DOHH2 (cell line): ENCODE measurements around the gene TMPRSS7.

ENCODE experiments used
- H3F3A ChIP-seq: fragments of 200-600 bp; sonication (generic), shearing (Covaris generic); 2 replicates; pipeline ENCODE4 v1.6.0; 2016; ENCODE audit warnings: antibody characterized with exemption, mild to moderate bottlenecking; ENCODE audit not compliant: control insufficient read depth, insufficient read depth
- H3K27ac ChIP-seq: fragments of 200-600 bp; sonication (generic); 2 replicates; pipeline ENCODE4 v1.5.1; 2014; ENCODE audit warnings: low read depth, mild to moderate bottlenecking, low read length, moderate library complexity
- H3K27me3 ChIP-seq: fragments of 200-600 bp; sonication (generic); 2 replicates; pipeline ENCODE4 v1.6.1; 2014; ENCODE audit warnings: mild to moderate bottlenecking, low read length, mixed read lengths; ENCODE audit not compliant: control insufficient read depth
- H3K36me3 ChIP-seq: fragments of 200-600 bp; sonication (generic); 2 replicates; pipeline ENCODE4 v1.6.1; 2014; ENCODE audit warnings: mild to moderate bottlenecking, low read length, moderate library complexity, mixed read lengths; ENCODE audit not compliant: control insufficient read depth
- H3K4me1 ChIP-seq: fragments of 200-600 bp; sonication (generic); 2 replicates; pipeline ENCODE4 v1.6.1; 2014; ENCODE audit warnings: mild to moderate bottlenecking, low read length, mixed read lengths; ENCODE audit not compliant: control insufficient read depth
- H3K4me2 ChIP-seq: fragments of 200-600 bp; sonication (generic); 2 replicates; pipeline ENCODE4 v1.6.0; 2014; ENCODE audit warnings: mild to moderate bottlenecking, low read length, moderate library complexity
- H3K4me3 ChIP-seq: fragments of 200-600 bp; sonication (generic); 2 replicates; pipeline ENCODE4 v1.5.1; 2014; ENCODE audit warnings: mild to moderate bottlenecking, low read length, mixed read lengths
- H3K79me2 ChIP-seq: fragments of 200-600 bp; sonication (generic); 2 replicates; pipeline ENCODE4 v1.6.1; 2014; ENCODE audit warnings: mild to moderate bottlenecking, low read length, mixed read lengths; ENCODE audit not compliant: control insufficient read depth
- H3K9me2 ChIP-seq: fragments of 200-600 bp; sonication (generic); replicated peaks from 2 replicates; pipeline ENCODE4 v1.6.1; 2014; ENCODE audit warnings: mild to moderate bottlenecking, low read length, mixed read lengths; ENCODE audit not compliant: control insufficient read depth
- H3K9me3 ChIP-seq: fragments of 200-600 bp; sonication (generic); 2 replicates; pipeline ENCODE4 v1.6.1; 2014; ENCODE audit warnings: antibody characterized with exemption, low read length, mixed read lengths; ENCODE audit not compliant: control insufficient read depth, insufficient read depth
- H4K20me1 ChIP-seq: fragments of 200-600 bp; sonication (generic); 2 replicates; pipeline ENCODE4 v1.6.0; 2014; ENCODE audit warnings: low read depth, mild to moderate bottlenecking, antibody characterized with exemption, low read length, moderate library complexity; ENCODE audit not compliant: control insufficient read depth, insufficient read depth
- EZH2phosphoT487 ChIP-seq: fragments of 200-600 bp; sonication (generic); IDR thresholded peaks from 2 replicates; pipeline ENCODE4 v1.6.1; 2017; ENCODE audit warnings: borderline replicate concordance, mild to moderate bottlenecking, antibody characterized with exemption, low read length, moderate library complexity, mixed read lengths
- TF ChIP-seq, protein P1 (sequence below): fragments of 200-600 bp; sonication (generic); IDR thresholded peaks from one replicate; pipeline ENCODE4 v1.5.1; 2014; ENCODE audit warnings: antibody characterized with exemption, mild to moderate bottlenecking, low read depth, low read length; ENCODE audit not compliant: poor library complexity, severe bottlenecking

Gene TMPRSS7, protein sequence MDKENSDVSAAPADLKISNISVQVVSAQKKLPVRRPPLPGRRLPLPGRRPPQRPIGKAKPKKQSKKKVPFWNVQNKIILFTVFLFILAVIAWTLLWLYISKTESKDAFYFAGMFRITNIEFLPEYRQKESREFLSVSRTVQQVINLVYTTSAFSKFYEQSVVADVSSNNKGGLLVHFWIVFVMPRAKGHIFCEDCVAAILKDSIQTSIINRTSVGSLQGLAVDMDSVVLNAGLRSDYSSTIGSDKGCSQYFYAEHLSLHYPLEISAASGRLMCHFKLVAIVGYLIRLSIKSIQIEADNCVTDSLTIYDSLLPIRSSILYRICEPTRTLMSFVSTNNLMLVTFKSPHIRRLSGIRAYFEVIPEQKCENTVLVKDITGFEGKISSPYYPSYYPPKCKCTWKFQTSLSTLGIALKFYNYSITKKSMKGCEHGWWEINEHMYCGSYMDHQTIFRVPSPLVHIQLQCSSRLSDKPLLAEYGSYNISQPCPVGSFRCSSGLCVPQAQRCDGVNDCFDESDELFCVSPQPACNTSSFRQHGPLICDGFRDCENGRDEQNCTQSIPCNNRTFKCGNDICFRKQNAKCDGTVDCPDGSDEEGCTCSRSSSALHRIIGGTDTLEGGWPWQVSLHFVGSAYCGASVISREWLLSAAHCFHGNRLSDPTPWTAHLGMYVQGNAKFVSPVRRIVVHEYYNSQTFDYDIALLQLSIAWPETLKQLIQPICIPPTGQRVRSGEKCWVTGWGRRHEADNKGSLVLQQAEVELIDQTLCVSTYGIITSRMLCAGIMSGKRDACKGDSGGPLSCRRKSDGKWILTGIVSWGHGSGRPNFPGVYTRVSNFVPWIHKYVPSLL

DNA sequence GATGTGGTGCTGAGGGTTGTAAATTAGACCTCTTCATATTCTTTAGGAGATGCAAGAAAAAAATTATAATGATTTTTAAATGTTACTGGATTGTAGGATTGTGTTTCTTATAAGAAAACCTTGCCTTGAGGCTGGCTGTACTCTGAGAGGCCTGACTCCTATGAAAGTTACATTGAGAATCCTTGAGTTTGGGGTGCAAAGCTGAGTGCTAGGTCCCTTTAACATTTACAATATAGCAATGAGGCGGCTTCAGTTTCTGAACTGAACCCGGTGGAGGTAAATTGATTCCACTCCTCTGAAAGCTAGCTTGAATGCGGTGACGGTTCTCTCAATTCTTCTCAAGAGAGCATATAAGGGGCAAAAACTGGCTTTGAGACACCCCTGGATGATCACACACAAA, at the start of gene TMPRSS7:
TMPRSS7 (plus strand) TSS at position 301 of the 400 bp plus-strand sequence. CDS start 110 bp downstream, outside the sequence.
- H3K79me2 ChIP-seq, result no peaks in the 10 kb centered on the region
- H3K4me2 ChIP-seq, result no peak within 1 kb of the TSS
- peaks cover 13% of the 10 kb centered on the region for H3K4me1 ChIP-seq
- no peak within 1 kb of the TSS for H3K27ac ChIP-seq
- no peaks in the 10 kb centered on the region for H3K36me3 ChIP-seq
- no peaks in the 10 kb centered on the region for H3K9me3 ChIP-seq
- H3K9me2 ChIP-seq, result no peaks in the 10 kb centered on the region
- no peaks in the 10 kb centered on the region for H3F3A ChIP-seq
- no peak within 1 kb of the TSS for H3K4me3 ChIP-seq
- TF ChIP-seq EZH2phosphoT487, result no peak
- TF ChIP-seq, protein P1, sequence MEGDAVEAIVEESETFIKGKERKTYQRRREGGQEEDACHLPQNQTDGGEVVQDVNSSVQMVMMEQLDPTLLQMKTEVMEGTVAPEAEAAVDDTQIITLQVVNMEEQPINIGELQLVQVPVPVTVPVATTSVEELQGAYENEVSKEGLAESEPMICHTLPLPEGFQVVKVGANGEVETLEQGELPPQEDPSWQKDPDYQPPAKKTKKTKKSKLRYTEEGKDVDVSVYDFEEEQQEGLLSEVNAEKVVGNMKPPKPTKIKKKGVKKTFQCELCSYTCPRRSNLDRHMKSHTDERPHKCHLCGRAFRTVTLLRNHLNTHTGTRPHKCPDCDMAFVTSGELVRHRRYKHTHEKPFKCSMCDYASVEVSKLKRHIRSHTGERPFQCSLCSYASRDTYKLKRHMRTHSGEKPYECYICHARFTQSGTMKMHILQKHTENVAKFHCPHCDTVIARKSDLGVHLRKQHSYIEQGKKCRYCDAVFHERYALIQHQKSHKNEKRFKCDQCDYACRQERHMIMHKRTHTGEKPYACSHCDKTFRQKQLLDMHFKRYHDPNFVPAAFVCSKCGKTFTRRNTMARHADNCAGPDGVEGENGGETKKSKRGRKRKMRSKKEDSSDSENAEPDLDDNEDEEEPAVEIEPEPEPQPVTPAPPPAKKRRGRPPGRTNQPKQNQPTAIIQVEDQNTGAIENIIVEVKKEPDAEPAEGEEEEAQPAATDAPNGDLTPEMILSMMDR, result no peak
- no peaks in the 10 kb centered on the region for H3K27me3 ChIP-seq
- H4K20me1 ChIP-seq, result no peaks in the 10 kb centered on the region

DNA sequence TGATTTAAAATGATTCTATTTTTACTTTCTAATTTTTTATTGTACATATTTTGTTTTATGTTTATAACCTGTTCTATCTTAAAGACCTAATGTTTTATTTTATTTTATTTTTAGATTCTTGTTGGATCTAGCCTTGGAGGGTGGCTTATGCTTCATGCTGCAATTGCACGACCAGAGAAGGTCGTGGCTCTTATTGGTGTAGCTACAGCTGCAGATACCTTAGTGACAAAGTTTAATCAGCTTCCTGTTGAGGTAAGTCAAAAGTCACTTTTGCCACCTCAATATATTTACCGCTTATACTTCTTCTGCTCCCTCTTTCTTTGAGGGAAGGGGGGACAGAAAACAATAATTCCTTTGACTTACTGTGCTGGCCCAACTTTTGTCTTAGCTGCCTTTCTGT, 47.7 kb upstream of the TMPRSS7 start:
- TF ChIP-seq, protein P1, result no peak
- TF ChIP-seq EZH2phosphoT487, result no peak
- H3K4me2 ChIP-seq, result no peak overlapping the region
- 0 out of 2 replicates have a peak, but pooled peaks cover 5% of the 10 kb centered on the region for H3F3A ChIP-seq
- peaks cover 25% of the 10 kb centered on the region for H3K79me2 ChIP-seq
- no peaks in the 10 kb centered on the region for H3K27me3 ChIP-seq
- H3K9me3 ChIP-seq, result no peaks in the 10 kb centered on the region
- no peak overlapping the region for H3K4me3 ChIP-seq
- H3K36me3 ChIP-seq, result peaks cover 60% of the 10 kb centered on the region
- no peaks in the 10 kb centered on the region for H3K9me2 ChIP-seq
- H3K4me1 ChIP-seq, result peaks cover 6% of the 10 kb centered on the region
- H4K20me1 ChIP-seq, result no peaks in the 10 kb centered on the region; the same call in 1 of the 2 replicates
- no peak overlapping the region for H3K27ac ChIP-seq

GRCh38 chr3:111989061-111989678, 45.4 kb upstream of the TMPRSS7 start:
- Histone ChIP-seq H4K20me1 (no peaks in the 10 kb centered on the region), H3K9me3 (no peaks in the 10 kb centered on the region), H3F3A (0 out of 2 replicates have a peak, but pooled peaks cover 5% of the 10 kb centered on the region), H3K4me3 (no peak overlapping the region), H3K79me2 (peaks cover 4% of the 10 kb centered on the region), H3K27ac (no peak overlapping the region), H3K36me3 (peaks cover 51% of the 10 kb centered on the region), H3K4me1 (0 out of 2 replicates have a peak, but pooled peaks cover 3% of the 10 kb centered on the region), H3K27me3 (no peaks in the 10 kb centered on the region), H3K4me2 (no peak overlapping the region), H3K9me2 (no peaks in the 10 kb centered on the region)
- TF ChIP-seq, protein P1, result peak; percentile 78
- no peak for TF ChIP-seq EZH2phosphoT487
